Effector memory CD4-positive, alpha-beta T cell (primary cell): Measurements from ENCODE around the gene MREG.
A peak's percentile ranks its signal among the peaks of the same experiment; 100 is the strongest.
"Not testable (repeated sequence)": the region's sequence is repeated elsewhere in the genome, so short reads cannot be mapped to it uniquely, and the experiment has no call there.

Source experiments
- DNase-seq, 3 donors: peaks; one replicate each; pipeline ENCODE4 v3.0.0-alpha.2; 2020
- H3K27ac ChIP-seq: 2 replicates; pipeline ENCODE4 v1.7.0; 2013; ENCODE audit warnings: mild to moderate bottlenecking, low read length, moderate library complexity; ENCODE audit not compliant: insufficient read depth, poor library complexity, severe bottlenecking
- H3K27me3 ChIP-seq: replicated peaks from 2 replicates; pipeline ENCODE4 v1.7.0; 2013; ENCODE audit warnings: mild to moderate bottlenecking, low read length; ENCODE audit not compliant: insufficient read depth, control insufficient read depth, poor library complexity, severe bottlenecking
- H3K36me3 ChIP-seq: 2 replicates; pipeline ENCODE4 v1.7.0; 2013; ENCODE audit warnings: mild to moderate bottlenecking, low read length, moderate library complexity; ENCODE audit not compliant: control insufficient read depth, insufficient read depth
- H3K4me1 ChIP-seq: 2 replicates; pipeline ENCODE4 v1.7.0; 2013; ENCODE audit warnings: low read length, mild to moderate bottlenecking; ENCODE audit not compliant: control insufficient read depth, insufficient read depth, poor library complexity, severe bottlenecking
- H3K4me3 ChIP-seq: 2 replicates; pipeline ENCODE4 v1.7.0; 2013; ENCODE audit warnings: low read length, low read depth, mild to moderate bottlenecking; ENCODE audit not compliant: insufficient read depth, poor library complexity, severe bottlenecking
- H3K9me3 ChIP-seq: 2 replicates; pipeline ENCODE4 v1.7.0; 2013; ENCODE audit warnings: mild to moderate bottlenecking, low read length, moderate library complexity; ENCODE audit not compliant: control insufficient read depth

Gene MREG

DNA sequence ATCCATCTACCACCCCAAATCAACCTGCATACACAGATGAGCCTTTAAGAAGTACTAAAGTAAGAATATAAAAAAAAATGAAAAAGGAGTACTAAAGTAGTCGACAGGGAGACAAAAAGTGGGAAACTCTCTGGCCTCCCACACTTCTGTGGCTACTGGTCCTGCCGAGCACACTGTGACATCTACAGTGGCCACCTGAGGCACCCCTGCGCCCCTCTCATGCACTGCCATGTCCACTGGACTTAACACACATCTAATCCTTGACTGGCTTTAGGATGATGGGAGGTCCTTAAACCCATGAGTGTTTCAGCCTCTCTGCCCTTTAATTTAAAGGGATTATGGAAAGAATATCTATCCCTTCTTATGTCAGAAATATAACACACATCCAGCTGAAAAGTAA lies 71.2 kb downstream of the MREG start:
- H3K4me1 ChIP-seq: no peaks in the 10 kb centered on the region
- H3K4me3 ChIP-seq: no peak overlapping the region
- DNase-seq: no peak
- no peaks in the 10 kb centered on the region for H3K36me3 ChIP-seq
- H3K9me3 ChIP-seq: no peaks in the 10 kb centered on the region
- H3K27me3 ChIP-seq: no peaks in the 10 kb centered on the region
- H3K27ac ChIP-seq: no peak overlapping the region

- DNase-seq: no peak
- no peak overlapping the region for H3K27ac ChIP-seq
- no peak overlapping the region for H3K4me3 ChIP-seq
- H3K27me3 ChIP-seq: no peaks in the 10 kb centered on the region
- H3K4me1 ChIP-seq: no peaks in the 10 kb centered on the region
- no peaks in the 10 kb centered on the region for H3K36me3 ChIP-seq
- no peaks in the 10 kb centered on the region for H3K9me3 ChIP-seq
These were observed 71.6 kb downstream of the MREG start for GRCh38 chr2:215941726-215942125.

GRCh38 chr2:215940645-215941184 lies 72.6 kb downstream of the MREG start:
- H3K4me3 ChIP-seq: no peak overlapping the region
- no peaks in the 10 kb centered on the region for H3K27me3 ChIP-seq
- no peaks in the 10 kb centered on the region for H3K36me3 ChIP-seq
- H3K4me1 ChIP-seq: no peaks in the 10 kb centered on the region
- DNase-seq: no peak
- H3K9me3 ChIP-seq: no peaks in the 10 kb centered on the region
- no peak overlapping the region for H3K27ac ChIP-seq

GRCh38 chr2:215937190-215937589 lies 76.2 kb downstream of the MREG start:
- no peak for DNase-seq
- no peak overlapping the region for H3K27ac ChIP-seq
- H3K36me3 ChIP-seq: no peaks in the 10 kb centered on the region
- no peaks in the 10 kb centered on the region for H3K4me1 ChIP-seq
- no peak overlapping the region for H3K4me3 ChIP-seq
- H3K27me3 ChIP-seq: no peaks in the 10 kb centered on the region
- H3K9me3 ChIP-seq: no peaks in the 10 kb centered on the region

DNA sequence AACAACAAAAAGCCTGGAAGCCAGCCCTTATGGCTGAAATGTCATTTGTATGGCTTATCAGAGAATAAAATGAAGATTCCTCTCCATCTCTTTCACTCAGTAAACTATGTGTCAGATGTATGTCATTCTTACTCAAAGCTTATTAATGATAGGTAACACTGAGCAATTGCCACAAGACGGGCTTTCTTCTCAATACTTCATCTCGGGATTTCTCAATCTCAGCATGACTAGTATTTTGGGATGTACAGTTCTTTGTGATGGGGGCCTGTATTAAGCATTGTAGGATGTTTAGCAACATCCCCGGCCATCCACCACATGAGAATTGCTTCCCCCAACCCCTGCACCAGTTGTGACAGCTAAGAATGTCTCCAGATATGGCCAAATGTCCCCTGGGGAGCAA lies 80.2 kb downstream of the MREG start:
- Histone ChIP-seq H3K36me3 (no peaks in the 10 kb centered on the region), H3K9me3 (no peaks in the 10 kb centered on the region), H3K4me3 (no peak overlapping the region), H3K27me3 (no peaks in the 10 kb centered on the region), H3K27ac (no peak overlapping the region), H3K4me1 (no peaks in the 10 kb centered on the region)
- DNase-seq: no peak

GRCh38 chr2:215931256-215931903 lies 82.0 kb downstream of the MREG start:
- H3K27ac ChIP-seq: no peak overlapping the region
- H3K4me1 ChIP-seq: no peaks in the 10 kb centered on the region
- no peaks in the 10 kb centered on the region for H3K36me3 ChIP-seq
- peak in 2 of 3 donors; percentile 2 to 18 for DNase-seq
- no peaks in the 10 kb centered on the region for H3K9me3 ChIP-seq
- H3K4me3 ChIP-seq: no peak overlapping the region
- H3K27me3 ChIP-seq: no peaks in the 10 kb centered on the region

DNA sequence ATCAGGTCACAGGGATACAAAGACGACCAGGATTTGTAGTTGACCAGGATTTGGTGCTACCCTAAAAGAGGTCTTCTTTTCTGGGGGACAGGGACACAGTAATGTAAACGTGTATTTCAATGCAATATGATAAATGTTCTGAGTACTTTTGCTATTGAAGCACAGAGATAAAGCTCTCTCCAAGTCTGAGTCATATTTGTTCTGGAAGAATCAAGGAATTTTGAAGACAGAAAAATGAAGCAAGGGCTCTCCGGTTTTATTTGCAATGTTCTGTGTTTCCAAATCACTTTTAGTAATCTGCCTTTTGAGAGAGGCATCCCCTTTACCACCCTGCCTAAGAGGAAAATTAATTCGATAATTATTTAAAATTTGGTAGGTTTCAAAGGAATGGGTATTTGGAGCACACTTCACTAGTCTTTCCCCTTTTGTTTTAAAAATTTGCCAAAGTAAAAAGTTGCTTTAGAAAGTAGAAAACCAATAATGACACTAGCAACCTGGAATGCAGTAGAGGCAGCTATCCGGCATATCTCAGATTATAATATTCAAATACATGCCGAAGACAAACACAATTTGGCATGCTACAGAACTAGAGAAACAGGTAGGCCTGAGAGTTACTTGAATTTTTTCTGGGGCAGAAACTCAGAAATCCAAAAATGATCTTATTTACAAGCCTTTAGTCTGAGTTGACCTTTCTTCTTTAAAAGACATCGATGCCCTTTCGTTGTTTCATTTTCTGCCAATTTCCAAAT lies 82.7 kb downstream of the MREG start:
- H3K27ac ChIP-seq: no peak overlapping the region
- no peaks in the 10 kb centered on the region for H3K36me3 ChIP-seq
- no peaks in the 10 kb centered on the region for H3K4me1 ChIP-seq
- H3K9me3 ChIP-seq: no peaks in the 10 kb centered on the region
- no peaks in the 10 kb centered on the region for H3K27me3 ChIP-seq
- no peak overlapping the region for H3K4me3 ChIP-seq
- DNase-seq: no peak

GRCh38 chr2:215929602-215930335 lies 83.6 kb downstream of the MREG start:
- no peak overlapping the region for H3K27ac ChIP-seq
- no peak for DNase-seq
- no peaks in the 10 kb centered on the region for H3K9me3 ChIP-seq
- H3K4me3 ChIP-seq: no peak overlapping the region
- no peaks in the 10 kb centered on the region for H3K4me1 ChIP-seq
- H3K36me3 ChIP-seq: no peaks in the 10 kb centered on the region
- H3K27me3 ChIP-seq: no peaks in the 10 kb centered on the region

GRCh38 chr2:215928086-215928485 lies 85.3 kb downstream of the MREG start:
- Histone ChIP-seq H3K4me1 (no peaks in the 10 kb centered on the region), H3K27me3 (no peaks in the 10 kb centered on the region), H3K9me3 (no peaks in the 10 kb centered on the region), H3K4me3 (no peak overlapping the region), H3K36me3 (no peaks in the 10 kb centered on the region), H3K27ac (no peak overlapping the region)
- DNase-seq: no peak

- not testable (repeated sequence) for H3K4me3 ChIP-seq, H3K27me3 ChIP-seq, DNase-seq, H3K36me3 ChIP-seq, H3K9me3 ChIP-seq, H3K27ac ChIP-seq, H3K4me1 ChIP-seq
These were observed 86.4 kb downstream of the MREG start for GRCh38 chr2:215926992-215927391.
